Endothelial cell of umbilical vein (primary cell): ENCODE data around the gene ADH7. TPM values are rescaled to one million over a fixed set of nuclear protein-coding genes. Genes with fewer than 3 reads are reported as not detected.

Experiments
- BruUV-seq: library from RNA; stranded (reverse); fragments of 400-500 nt; replicated peaks from 2 replicates; lab custom pipeline; 2021; lab: Mats Ljungman, UMichigan
- CTCF ChIA-PET: fragments of 300-600, 350-600 bp; sonication (Branson Sonifier 250); formaldehyde crosslinking; loops from one replicate; lab custom pipeline; 2021; ENCODE audit warnings: antibody characterized with exemption, inconsistent platforms; lab: Charles Lee
- POLR2A ChIA-PET: fragments of 300-600, 350-600 bp; sonication (Branson Sonifier 250); formaldehyde crosslinking; loops from one replicate; lab custom pipeline; 2021; ENCODE audit warnings: antibody characterized with exemption, inconsistent platforms; lab: Charles Lee
- DNase-seq: peaks from one replicate; pipeline ENCODE4 v3.0.0-alpha.2; 2011; ENCODE audit warnings: low read depth, low spot score
- FAIRE-seq: peaks from 2 replicates; lab custom pipeline; 2011; peaks lifted over from hg19 to GRCh38; lab: Jason Lieb, UNC
- H2AFZ ChIP-seq: 2 replicates; pipeline ENCODE4 v1.6.0; 2012; ENCODE audit warnings: low read depth, low read length, control low read depth, inconsistent platforms
- H3K27ac ChIP-seq: 2 replicates; pipeline ENCODE4 v1.5.1; 2011; ENCODE audit warnings: low read depth, mild to moderate bottlenecking, control low read depth, low read length, moderate library complexity; ENCODE audit not compliant: insufficient read depth
- H3K27me3 ChIP-seq, 2 experiments: 2 replicates each; pipeline versions ENCODE4 v1.6.0 to v1.6.1; 2011; ENCODE audit warnings: low read length in 2 of 2, mixed read lengths in 1 of 2; ENCODE audit not compliant: control insufficient read depth in 2 of 2, insufficient read depth in 2 of 2
- H3K36me3 ChIP-seq, 2 experiments: 2 replicates in 1 of 2; 3 replicates in 1 of 2; pipeline ENCODE4 v1.5.1; 2011; ENCODE audit warnings: low read length in 2 of 2, mild to moderate bottlenecking in 1 of 2, moderate library complexity in 1 of 2; ENCODE audit not compliant: control insufficient read depth in 2 of 2, insufficient read depth in 2 of 2; ENCODE audit errors: extremely low read depth in 1 of 2
- H3K4me1 ChIP-seq: 3 replicates; pipeline ENCODE4 v1.5.1; 2011; ENCODE audit warnings: mild to moderate bottlenecking, low read length; ENCODE audit not compliant: control insufficient read depth, insufficient read depth; ENCODE audit errors: extremely low read depth
- H3K4me2 ChIP-seq: 2 replicates; pipeline ENCODE4 v1.6.1; 2011; ENCODE audit warnings: low read length, control low read depth, mixed read lengths; ENCODE audit not compliant: insufficient read depth
- H3K4me3 ChIP-seq, 3 experiments: fragments of 200-600 bp in 1 of 3; sonication (generic), shearing (Covaris generic) in 1 of 3; replicated peaks in 1 of 3; 2 replicates each; pipeline ENCODE4 v1.5.1; 2011 to 2016; ENCODE audit warnings: control low read depth in 3 of 3, low read length in 3 of 3, mild to moderate bottlenecking in 2 of 3, inconsistent platforms in 1 of 3, low read depth in 1 of 3, moderate library complexity in 1 of 3; ENCODE audit not compliant: insufficient read depth in 1 of 3
- H3K79me2 ChIP-seq: 2 replicates; pipeline ENCODE4 v1.6.0; 2012; ENCODE audit warnings: low read length, inconsistent platforms; ENCODE audit not compliant: control insufficient read depth, insufficient read depth
- H3K9ac ChIP-seq: replicated peaks from 2 replicates; pipeline ENCODE3; 2011; ENCODE audit warnings: low read length, control low read depth; ENCODE audit not compliant: insufficient read depth; ENCODE audit errors: extremely low read depth
- H3K9me1 ChIP-seq: replicated peaks from 3 replicates; pipeline ENCODE4 v1.6.0; 2011; ENCODE audit warnings: mild to moderate bottlenecking, low read length; ENCODE audit not compliant: control insufficient read depth, insufficient read depth; ENCODE audit errors: extremely low read depth
- H3K9me3 ChIP-seq: replicated peaks from 2 replicates; pipeline ENCODE4 v1.5.1; 2012; ENCODE audit warnings: low read length, inconsistent platforms; ENCODE audit not compliant: control insufficient read depth, insufficient read depth
- H4K20me1 ChIP-seq: replicated peaks from 2 replicates; pipeline ENCODE3; 2011; ENCODE audit warnings: mild to moderate bottlenecking, low read length; ENCODE audit not compliant: control insufficient read depth, insufficient read depth; ENCODE audit errors: extremely low read depth
- EZH2 ChIP-seq: IDR thresholded peaks from 2 replicates; pipeline ENCODE4 v1.6.1; 2012; ENCODE audit warnings: borderline replicate concordance, low read depth, mild to moderate bottlenecking, moderate library complexity, low read length, inconsistent platforms; ENCODE audit not compliant: severe bottlenecking
- FOS ChIP-seq: IDR thresholded peaks from 2 replicates; pipeline ENCODE4 v1.6.1; 2011; ENCODE audit warnings: mild to moderate bottlenecking, low read length, moderate library complexity, borderline replicate concordance; ENCODE audit not compliant: insufficient read depth
- GATA2 ChIP-seq: IDR thresholded peaks from 2 replicates; pipeline ENCODE4 v1.7.0; 2011; ENCODE audit warnings: low read depth, mild to moderate bottlenecking, moderate library complexity, mixed read lengths, low read length; ENCODE audit not compliant: insufficient read length, insufficient read depth
- JUN ChIP-seq: IDR thresholded peaks from 2 replicates; pipeline ENCODE4 v1.6.1; 2011; ENCODE audit warnings: borderline replicate concordance, low read depth; ENCODE audit not compliant: insufficient read length, insufficient read depth
- MYC ChIP-seq: IDR thresholded peaks from one replicate; pipeline ENCODE4 v1.6.1; 2011; ENCODE audit warnings: mild to moderate bottlenecking, low read depth, low read length
- POLR2A ChIP-seq: IDR thresholded peaks from 2 replicates; pipeline ENCODE4 v1.6.1; 2012; ENCODE audit warnings: low read depth, mild to moderate bottlenecking, control low read depth, low read length
- POLR2AphosphoS5 ChIP-seq: IDR thresholded peaks from 2 replicates; pipeline ENCODE4 v1.6.1; 2012; ENCODE audit warnings: low read depth, mild to moderate bottlenecking, control low read depth, low read length, moderate library complexity; ENCODE audit not compliant: insufficient read depth
- dilution Hi-C: fragments of 300-500 bp; cut with MboI; formaldehyde crosslinking; loops from one replicate; pipeline ENCODE4 v1.15.0; 2019; ENCODE audit warnings: low sequenced_read_pairs; ENCODE audit not compliant: extremely low pct_ligation_motif_present
- intact Hi-C: fragments of 100-400 bp; cut with micrococcal nuclease; formaldehyde crosslinking; loops from one replicate; pipeline ENCODE4 v1.10.0; 2022
- polyA plus RNA-seq, 4 experiments: library from polyadenylated mRNA; depleted of rRNA in 3 of 4; stranded (reverse) in 3 of 4; unstranded in 1 of 4; fragments of >200 nt; gene quantifications; 2 replicates each; pipeline versions ENCODE4 v1.2.1 to v1.2.3, GENCODE V29; 2011 to 2012; ENCODE audit warnings: missing spikeins in 1 of 4
- total RNA-seq: library from RNA; stranded (reverse); gene quantifications from 2 replicates; pipeline ENCODE4 v1.2.3, GENCODE V29; 2021
- TF ChIP-seq, protein P1 (sequence below), 2 donors: IDR thresholded peaks; 1 replicate in 1 of 2; 2 replicates in 1 of 2; pipeline ENCODE4 v1.5.1; 2011; ENCODE audit warnings: low read length in 2 of 2, mild to moderate bottlenecking in 2 of 2, moderate library complexity in 2 of 2, control low read depth in 1 of 2, inconsistent platforms in 1 of 2, low read depth in 1 of 2; ENCODE audit not compliant: insufficient read depth in 1 of 2; ENCODE audit errors: extremely low read depth in 1 of 2
- TF ChIP-seq, protein P2 (sequence below): IDR thresholded peaks from 2 replicates; pipeline ENCODE4 v1.6.1; 2011; ENCODE audit not compliant: insufficient read depth, insufficient read length

ADH7 gene
- total and polyA plus RNA-seq, 2 donors (not counting 3 experiments of a cell fraction or from before 2014, with no cell fraction given): not detected

DNA sequence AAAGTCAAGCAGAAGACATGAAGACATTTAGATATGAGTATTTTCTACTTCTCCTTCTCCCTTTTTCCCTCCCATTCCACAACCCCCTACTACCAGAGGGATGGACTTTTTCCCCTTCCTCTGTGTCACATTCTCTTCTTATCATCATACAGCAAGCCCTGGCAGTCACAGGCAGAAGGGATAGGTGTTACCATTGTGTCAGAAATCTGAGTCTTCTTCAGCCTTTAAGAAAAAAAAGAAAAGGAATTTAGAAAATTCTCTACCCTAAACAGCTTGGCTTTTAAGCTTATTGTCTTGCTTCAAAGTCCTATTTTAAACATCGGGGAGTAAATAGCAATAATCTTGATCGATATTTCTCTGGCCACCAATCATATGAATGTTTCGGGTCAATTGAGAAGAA is 51.7 kb downstream of the ADH7 start:
- Histone ChIP-seq H3K4me1 (no peaks in the 10 kb centered on the region), H3K27me3 (no peaks in the 10 kb centered on the region), H3K9me3 (no peaks in the 10 kb centered on the region), H3K4me2 (no peak overlapping the region), H3K9me1 (no peaks in the 10 kb centered on the region), H3K36me3 (no peaks in the 10 kb centered on the region), H3K79me2 (no peaks in the 10 kb centered on the region), H2AFZ (no peak overlapping the region), H3K4me3 (no peak overlapping the region), H4K20me1 (no peaks in the 10 kb centered on the region), H3K9ac (no peak overlapping the region), H3K27ac (no peak overlapping the region)
- FAIRE-seq (no peak), DNase-seq (no peak)
- intact Hi-C loops (no loop called here), dilution Hi-C loops (no loop called here)
- BruUV-seq: no TSS peak
- ChIA-PET CTCF (no interaction called here), POLR2A (no interaction called here)
- TF ChIP-seq MYC (no peak), POLR2AphosphoS5 (no peak), EZH2 (no peak), GATA2 (no peak), FOS (no peak), JUN (no peak), POLR2A (no peak)
- TF ChIP-seq, protein P1, sequence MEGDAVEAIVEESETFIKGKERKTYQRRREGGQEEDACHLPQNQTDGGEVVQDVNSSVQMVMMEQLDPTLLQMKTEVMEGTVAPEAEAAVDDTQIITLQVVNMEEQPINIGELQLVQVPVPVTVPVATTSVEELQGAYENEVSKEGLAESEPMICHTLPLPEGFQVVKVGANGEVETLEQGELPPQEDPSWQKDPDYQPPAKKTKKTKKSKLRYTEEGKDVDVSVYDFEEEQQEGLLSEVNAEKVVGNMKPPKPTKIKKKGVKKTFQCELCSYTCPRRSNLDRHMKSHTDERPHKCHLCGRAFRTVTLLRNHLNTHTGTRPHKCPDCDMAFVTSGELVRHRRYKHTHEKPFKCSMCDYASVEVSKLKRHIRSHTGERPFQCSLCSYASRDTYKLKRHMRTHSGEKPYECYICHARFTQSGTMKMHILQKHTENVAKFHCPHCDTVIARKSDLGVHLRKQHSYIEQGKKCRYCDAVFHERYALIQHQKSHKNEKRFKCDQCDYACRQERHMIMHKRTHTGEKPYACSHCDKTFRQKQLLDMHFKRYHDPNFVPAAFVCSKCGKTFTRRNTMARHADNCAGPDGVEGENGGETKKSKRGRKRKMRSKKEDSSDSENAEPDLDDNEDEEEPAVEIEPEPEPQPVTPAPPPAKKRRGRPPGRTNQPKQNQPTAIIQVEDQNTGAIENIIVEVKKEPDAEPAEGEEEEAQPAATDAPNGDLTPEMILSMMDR (IDR thresholded peaks at IDR 0.05; ENCODE audit: extremely low read depth in 1 of 2, insufficient read depth in 1 of 2, low read depth in 1 of 2, low read length in 2 of 2): no peak
- TF ChIP-seq, protein P2, sequence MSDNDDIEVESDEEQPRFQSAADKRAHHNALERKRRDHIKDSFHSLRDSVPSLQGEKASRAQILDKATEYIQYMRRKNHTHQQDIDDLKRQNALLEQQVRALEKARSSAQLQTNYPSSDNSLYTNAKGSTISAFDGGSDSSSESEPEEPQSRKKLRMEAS: no peak
